ENCODE data around the gene MAX.
A peak's percentile ranks its signal among the peaks of the same experiment; 100 is the strongest.

The MAX gene, protein sequence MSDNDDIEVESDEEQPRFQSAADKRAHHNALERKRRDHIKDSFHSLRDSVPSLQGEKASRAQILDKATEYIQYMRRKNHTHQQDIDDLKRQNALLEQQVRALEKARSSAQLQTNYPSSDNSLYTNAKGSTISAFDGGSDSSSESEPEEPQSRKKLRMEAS

DNA sequence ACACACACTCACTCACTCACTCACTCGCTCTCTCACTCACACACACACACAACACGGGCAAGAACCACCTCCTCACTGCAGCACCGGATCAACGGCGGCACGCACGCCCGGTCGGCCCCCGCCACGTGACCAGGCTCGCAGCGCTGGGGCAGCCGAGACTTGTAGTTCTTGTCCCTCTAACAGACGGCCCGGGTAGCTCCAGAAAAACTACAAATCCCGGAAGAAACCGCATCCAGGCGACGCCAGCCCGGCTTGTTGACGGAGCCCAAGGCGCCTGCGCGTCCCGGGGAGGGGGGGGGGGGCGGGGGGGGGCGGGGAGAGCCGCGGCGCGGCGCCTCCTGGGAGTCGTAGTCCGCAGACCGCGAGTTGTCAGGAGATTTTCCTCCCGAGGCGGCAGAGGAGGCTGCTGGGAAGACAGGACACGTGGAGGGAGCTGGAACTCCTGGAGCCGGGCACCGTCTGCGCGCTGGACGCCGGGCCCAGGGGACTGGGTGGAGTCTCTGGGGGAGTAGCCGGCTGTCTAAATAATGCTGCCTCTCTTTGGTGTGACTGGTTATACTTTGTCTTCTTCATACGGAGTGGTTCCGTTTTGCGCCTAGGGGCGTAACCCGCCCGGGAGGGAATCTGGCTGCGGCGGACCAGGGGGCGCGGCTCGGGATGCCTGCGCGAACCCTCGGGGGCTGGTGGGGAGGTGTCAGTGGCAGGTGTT, at the start of gene MAX:
Gene MAX (minus strand): TSS at position 77 of the 709 bp plus-strand sequence. CDS start 178 bp downstream, outside the sequence.
- peak; percentile 98 for DNase-seq (ENCODE audit: low read depth in 2 of 2)

DNA sequence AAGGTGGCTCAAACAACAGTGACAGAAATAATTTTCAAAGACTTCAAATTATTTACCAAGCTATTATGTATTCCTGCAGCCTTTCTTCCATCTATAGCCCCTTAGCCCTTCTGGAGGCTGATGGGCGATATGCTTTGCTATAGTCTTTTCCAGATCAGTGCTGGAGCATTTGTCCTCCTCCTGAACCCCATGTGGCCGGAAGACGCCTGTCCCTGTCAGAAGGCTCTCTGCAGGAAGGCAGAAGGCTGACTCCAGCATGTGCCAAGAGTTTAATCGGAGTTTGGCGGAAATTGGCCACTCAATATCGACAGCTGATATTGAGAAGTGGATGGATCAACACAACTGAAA, 49.3 kb upstream of the MAX start:
- DNase-seq (ENCODE audit: low read depth in 2 of 2): no peak

DNA sequence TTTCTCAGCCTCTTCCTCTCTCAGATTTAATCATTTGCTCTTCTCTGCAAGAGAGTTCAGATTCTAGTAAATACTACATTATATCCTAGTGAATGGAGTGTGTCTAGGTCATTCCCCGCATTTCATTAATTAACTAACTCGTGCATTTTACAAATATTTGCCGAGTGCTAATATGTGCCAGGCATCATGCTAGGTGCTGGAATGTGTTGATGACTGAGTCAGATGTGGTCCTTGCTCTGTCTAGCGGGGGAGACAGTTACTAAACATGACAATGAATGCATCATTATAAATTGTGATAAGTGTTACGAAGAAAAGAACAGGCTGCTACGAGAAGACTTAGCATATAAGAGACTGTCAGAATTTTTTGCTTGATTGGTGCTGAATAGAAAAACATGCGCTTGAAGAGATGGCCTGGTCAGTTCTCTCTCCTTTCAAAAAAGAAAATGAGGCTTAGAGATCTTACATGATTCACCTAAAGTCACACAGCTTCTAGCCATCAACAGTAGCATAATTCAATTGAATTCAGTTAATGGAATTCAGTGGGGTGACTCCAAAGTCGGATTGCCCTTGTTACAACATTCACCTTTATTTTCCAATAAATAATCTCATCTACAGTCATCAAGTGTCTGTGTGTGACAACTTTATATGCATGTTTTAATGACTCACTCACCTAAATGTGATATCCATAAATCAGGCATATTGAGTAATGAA, 48.7 kb upstream of the MAX start:
- DNase-seq (ENCODE audit: low read depth in 2 of 2): no peak

DNA sequence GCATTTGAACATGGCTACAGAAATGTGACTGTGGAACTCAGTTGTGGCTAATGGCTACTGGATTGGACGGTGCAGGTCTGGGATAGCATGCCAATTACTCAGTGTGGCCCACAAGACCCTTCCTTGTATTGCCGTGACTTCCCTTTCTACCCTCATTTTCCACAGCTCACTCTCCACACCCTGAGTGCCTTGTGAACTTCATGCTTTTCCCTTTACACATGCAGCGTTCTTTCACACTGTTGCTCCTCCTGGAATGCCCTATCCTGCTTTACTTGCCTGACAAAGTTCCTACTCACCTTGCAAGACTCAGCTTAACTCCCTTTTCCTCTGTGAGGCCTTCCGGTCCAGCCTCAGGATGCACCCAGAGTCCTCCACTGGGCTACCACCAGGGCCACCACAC, 46.8 kb upstream of the MAX start:
- DNase-seq (ENCODE audit: low read depth in 2 of 2): no peak

DNA sequence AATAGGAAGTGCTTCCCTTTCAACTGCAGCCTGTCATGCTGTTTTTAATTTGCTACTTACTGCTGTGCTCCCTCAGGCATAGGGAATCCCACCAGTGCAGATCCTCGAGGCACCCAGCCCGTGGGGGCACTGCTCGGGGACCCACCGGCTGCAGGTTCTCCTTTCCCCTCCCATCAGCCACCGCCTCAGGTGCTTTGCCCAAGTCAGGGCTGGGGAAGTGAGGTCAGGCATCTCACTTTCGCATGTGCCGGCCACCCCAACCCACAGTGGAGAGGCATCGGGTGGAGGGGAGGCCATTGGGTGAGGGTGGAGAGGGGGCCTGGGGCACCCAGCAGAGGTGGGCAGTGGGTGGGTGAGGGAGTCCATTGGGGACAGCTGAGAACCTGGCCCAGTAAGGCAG, 41.9 kb upstream of the MAX start:
- DNase-seq (ENCODE audit: low read depth in 2 of 2): no peak

DNA sequence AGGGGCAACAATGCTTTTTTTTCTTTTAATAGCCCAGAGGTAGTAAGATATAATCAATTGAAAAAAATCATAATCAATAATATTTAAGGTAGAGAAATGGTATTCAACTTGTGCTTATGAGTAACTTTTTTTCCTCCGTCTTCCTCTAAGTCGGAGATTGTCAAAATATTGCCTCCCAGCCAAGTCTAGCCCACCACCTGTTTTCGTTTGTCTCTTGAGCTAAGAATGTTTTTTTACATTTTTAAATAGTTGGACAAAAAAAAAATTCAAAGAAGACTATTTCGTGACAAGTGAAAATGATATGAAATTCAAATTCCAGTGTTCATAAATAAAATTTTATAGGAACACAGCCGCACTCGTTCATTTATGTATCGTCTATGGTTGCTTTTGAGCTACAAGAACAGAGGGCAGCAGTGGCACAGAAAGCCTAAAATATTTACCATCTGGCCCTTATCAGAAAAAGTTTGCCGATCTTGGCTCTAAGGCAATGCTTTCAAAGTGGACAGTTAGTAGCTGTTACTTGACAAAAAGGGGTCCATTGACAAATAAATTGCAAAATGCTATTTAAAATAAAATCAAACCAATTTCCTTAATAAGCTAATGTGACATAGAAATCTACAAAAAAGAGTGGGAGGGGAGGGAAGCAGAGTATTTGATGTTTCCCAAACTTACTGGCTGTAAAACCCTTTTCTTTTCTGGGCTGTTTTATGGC, 40.8 kb upstream of the MAX start:
- DNase-seq (ENCODE audit: low read depth in 2 of 2): no peak

DNA sequence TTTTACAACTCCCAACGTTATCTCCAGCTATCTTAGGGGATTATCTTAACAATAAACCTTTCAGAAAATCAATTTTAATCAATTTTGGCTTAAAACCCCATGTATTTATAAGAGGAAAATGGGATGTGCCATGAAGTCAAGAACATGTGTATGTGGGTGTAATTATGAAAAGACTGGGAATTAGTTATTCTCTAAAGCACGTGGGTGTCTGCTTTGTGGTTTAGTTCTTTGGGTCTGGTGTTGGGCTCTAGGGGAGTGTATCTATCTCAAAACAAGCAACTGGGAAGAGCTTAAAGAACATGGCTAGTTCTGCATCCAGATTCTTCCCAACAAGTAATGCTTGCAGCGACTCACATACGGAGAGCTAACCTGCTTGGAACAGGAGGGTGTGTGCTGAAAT, 40.1 kb upstream of the MAX start:
- no peak for DNase-seq (ENCODE audit: low read depth in 2 of 2)

DNA sequence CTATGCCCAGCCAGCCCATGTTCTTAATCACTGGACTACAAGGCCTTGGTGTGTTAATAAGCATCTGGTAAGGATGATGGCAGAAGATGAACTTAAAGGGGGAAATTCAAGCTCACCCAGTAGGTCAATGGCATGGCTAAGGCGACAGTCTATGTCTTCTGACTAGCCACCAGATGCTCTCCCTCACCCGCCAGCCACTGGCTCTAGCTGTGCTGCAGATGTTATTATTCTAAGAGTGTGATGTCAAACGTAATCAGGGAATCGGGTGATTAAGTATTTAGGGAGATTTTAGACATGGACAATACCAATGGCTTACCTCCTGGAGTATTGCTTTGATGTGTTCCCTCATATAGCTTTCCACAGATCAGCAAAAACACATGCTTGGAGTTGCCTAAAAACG, 39.2 kb upstream of the MAX start:
- DNase-seq (ENCODE audit: low read depth in 2 of 2): no peak

DNA sequence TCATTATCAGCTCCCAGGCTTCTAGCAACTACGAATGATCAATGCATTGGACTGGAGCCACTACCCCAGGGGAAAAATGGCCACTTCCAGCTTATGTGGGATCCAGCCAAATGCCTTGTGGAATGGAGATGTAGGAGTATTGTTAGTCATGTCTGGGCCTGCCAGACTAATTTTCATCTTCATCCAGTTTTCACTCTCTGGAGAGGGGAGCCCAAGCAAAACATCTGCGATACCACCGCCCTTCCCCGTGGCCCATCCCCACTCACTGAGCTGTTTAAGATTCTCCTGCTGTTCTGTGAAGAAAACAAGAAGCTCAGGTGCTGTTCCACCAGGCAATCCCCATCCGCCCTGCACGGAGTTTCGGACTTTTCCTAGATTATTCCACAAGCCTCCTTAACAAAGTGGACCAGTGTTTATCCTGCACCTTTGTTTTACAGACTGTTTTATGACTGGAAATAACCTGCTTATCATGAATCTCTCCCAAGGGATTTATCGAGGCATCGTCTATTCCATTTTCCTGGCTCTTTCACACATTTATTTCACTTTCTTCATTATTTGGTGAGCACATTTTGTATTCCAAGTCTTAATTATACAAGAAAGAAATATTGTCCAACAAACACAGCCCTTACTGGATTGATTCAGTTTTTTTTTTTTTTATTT, 35.5 kb upstream of the MAX start:
- no peak for DNase-seq (ENCODE audit: low read depth in 2 of 2)

DNA sequence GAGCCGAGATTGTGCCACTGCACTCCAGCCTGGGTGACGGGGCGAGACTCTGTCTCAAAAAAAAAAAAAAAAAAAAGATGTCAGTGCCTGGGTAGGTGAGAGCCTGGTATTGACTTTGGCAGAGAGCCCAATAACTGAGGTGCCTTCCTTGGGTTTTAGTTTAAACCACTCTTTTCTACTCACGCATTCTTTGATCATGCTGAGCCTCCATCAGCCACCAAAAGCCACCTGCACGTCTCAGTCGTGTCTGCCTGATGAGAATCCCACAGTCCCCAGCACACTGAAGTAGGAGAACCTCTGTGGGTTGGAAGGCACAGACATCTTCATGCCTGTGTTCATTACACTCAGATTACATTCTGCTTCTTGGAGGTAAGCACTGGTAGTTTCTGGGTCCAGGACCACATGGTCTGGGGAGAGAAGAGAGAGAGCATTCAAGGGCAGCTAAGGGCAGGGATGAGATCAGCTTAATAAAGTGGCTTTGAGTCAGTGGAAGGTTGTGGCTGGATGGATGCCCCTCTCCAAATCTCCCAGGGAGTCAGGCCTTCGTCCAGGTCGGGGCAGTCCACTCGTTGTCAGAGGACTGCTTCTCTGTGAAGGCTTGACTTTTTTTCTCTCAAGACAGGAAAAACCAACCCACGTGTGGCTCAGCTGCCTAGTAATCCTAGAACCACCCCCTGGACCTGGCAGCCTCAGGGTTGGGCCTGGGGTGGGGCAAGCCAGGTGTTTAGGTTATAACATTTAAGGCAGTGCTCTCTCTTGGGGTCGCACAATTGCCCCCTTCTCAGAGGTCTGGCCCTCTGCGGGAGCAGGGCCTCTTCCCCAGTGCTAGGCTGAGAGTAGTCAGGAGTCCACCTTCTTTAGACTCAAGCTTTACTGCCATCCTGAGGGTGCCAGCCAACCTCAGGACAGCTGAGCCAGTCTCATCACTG, 32.6 kb upstream of the MAX start:
- DNase-seq (ENCODE audit: low read depth in 2 of 2): no peak

DNA sequence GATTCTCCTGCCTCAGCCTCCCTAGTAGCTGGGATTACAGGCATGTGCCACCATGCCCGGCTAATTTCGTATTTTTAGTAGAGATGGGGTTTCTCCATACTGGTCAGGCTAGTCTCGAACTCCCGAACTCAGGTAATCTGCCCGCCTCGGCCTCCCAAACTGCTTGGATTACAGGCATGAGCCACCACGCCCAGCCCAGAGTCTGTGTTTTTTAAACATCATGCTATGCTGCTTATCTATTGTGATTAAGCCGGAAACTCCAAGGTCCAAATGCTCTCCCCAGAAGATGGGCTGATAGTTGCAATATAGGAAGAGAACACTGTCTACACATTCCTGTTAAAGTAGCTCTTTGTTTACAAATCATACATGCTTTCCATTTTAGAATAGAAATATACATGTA, 30.5 kb upstream of the MAX start:
- DNase-seq (ENCODE audit: low read depth in 2 of 2): no peak

DNA sequence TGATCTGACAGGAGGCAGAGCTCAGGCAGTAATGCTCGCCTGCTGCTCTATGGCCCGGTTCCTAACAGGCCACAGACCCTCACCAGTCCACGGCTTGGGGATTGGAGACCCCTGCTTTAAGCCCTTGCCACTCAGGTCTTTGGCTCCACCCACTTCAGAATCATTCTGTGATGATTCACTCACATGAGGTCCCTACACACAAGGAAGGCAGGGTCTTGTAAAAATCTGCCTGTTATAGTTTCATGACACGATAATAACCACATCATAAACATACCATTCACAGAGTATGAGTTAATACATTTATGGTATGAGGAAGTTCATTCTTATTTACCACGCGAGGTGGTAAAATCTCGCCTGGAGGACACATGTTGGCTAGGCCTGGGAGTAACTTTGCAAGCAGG, 29.0 kb upstream of the MAX start:
- peak; percentile 79 to 83 for DNase-seq (ENCODE audit: low read depth in 2 of 2)

DNA sequence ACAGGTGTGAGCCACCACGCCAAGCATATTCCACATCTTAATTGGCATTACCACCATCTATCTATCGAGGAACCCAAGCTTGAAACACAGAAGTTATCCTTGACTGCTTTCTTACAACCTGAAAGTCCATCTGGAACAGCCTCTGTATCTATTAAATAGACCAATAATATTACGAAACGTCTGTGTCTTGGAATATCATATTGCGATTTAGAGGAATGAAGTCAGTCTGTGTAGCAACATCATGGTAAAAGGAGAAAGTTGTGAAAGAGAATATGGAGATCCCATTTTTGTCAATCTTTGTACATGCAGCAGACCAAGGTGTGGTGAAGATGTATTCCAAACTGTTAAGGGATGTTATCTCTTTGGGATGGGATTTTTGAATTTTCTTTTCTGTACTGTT, 25.8 kb upstream of the MAX start:
- DNase-seq (ENCODE audit: low read depth in 2 of 2): no peak

DNA sequence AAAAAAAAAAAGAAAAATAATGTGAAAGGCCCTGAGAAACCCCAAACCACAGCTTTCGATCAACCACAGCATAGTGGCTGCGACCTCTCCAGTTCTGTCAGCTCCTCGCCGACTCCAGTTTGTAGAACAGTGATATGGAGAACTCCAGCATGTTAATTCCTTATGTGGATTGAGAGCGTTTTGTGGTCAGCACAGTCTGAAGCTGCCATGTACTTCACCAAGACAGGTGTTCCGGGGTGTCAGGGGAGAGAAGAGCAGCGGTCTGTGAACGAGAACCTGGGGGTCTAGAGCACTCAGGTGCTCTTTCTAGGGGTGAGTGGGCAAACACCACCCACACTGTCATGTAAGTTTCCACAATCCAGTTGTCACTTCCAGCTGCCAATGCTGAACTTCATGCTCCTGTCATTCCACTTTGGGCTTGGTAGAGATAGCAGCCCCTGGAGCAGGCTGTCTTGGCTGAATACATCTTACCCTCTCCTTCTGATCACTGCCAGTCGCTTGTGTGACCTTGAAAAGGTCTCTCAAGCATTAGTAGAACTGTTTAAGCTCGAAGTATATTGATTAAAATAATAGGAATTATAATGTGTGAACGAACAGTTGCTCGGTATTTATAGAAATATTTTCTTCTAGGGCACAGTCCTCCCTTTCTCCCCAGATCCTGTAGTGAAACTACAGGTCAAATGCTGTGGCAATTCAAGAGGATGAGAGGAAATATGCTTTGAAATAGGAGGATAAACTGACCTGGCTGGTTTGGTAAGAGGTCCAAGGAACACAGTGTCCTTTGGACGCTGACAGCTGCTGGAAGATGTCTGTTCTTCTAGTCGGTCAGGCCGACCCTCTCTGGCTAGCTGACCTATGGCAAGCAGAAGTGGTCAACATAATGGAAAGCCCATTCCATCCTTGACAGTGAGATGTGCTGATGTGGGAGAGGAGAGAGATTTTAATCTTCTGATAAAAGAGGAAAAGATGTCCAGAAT, 15.7 kb upstream of the MAX start:
- DNase-seq (ENCODE audit: low read depth in 2 of 2): no peak

DNA sequence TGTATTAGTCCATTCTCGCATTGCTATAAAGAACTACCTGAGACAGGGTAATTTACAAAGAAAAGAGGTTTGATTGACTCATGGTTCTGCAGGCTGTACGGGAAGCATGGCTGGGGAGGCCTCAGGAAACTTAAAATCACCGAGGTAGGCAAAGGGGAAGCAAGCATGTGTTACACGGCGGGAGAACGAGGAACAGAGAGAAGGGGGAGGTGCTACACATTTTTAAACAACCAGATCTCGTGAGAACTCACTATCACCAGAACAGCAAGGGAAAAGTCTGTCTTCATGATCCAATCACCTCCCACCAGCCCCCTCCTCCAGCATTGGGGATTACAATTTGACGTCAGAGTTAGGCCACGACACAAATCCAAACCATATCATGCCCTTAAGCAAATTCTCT, 13.3 kb upstream of the MAX start:
- DNase-seq (ENCODE audit: low read depth in 2 of 2): no peak

DNA sequence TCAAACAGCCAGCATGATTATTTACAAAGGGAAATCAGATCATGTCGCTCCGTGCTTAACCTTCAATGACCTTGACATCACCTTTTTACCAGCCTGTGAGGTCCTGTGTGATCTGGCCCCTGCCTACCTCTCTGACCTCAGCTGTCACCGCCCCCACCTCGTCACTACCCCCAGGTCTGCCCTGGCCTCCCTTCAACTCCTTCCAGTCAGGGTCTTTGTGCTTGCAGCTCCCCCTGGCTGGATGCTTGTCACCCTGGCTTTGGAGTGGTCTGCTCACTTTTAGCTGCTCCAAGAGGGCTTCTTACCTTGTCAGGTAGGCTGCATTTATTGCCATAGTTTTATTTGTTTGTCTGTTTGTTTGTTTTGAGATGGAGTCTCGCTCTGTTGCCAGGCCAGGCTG, 8.2 kb upstream of the MAX start:
- DNase-seq (ENCODE audit: low read depth in 2 of 2): no peak

DNA sequence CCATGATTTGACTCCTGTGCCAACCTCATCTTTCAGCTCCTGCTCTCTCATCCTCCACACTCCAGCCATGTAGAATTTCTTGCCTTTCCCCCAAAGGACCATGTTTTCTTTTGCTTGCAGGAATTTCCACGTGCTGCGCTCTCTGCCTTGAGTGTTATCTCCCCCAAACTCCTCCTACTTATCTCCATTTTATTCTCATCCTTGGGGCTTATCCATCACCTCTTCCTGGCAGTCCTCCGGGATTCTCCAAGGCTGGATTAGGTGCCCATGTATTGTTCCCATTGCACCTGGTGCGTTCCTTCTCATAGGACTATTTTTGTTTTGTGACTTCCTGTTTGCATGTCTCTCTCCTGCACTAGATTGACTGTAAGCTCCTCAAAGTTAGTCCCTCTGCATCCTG, 7.0 kb upstream of the MAX start:
- no peak for DNase-seq (ENCODE audit: low read depth in 2 of 2)

DNA sequence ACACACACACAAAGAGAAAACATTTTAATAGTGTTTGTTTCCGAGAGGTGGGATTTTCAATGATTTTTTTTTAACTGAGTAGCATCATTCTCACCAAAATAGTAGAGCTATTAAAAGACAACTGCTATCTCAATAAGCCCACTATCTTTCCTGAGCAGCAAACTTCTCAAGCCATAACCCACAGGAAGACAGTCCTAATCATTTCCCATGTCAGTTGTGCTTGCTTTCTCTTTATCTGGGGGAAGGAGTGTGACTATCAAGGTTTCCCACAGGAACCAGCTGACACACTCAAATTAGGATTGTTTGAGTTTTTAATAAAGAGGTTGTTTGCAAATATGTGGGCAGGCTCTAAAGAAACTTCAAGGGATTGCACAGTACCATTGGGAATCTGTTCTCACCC, 4.9 kb upstream of the MAX start:
- DNase-seq (ENCODE audit: low read depth in 2 of 2): no peak

DNA sequence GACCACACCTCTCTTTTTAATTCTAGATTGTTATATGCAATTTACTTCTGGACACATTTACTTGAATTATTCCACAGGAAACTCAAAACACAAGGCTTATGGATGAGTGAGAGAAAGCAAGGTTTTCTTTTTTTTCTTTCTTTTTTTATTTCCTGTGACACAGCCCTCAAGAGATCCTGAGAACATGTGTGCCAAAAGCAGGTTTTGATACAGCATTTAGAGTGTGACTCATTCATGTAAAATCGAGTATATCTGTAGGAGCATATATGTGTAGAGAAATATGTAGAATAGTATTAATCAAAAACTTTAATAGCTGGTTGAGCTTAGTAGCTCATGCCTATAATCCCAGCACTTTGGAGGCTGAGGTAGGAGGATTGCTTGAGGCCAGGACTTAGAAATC, 4.4 kb upstream of the MAX start:
- DNase-seq (ENCODE audit: low read depth in 2 of 2): no peak

DNA sequence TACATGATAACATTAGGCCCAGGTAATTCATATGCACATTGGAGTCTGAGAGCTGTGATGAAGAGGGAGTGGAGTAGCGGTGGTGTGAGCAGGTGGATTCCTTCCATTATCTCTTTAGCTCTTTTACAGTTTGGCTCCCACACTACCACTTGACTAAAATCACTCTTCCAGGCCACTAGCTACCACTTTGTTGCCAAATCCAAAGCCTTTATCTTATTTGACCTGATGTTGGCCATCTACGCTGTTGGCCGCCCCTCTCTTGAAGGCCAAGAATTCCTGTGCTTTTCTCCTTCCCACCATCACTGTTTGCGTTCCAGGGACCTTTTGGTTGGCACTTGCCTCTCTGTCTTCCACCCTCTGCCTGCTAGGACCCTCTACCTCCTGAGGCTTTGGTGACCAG, 4.0 kb upstream of the MAX start:
- DNase-seq (ENCODE audit: low read depth in 2 of 2): no peak
